HCT116 (cell line): Measurements from ENCODE around the gene ANKRD9. TPM values are rescaled to one million over a fixed set of nuclear protein-coding genes. Genes with fewer than 3 reads are reported as not detected.

Source experiments
- ATAC-seq: fragments of 200-7000 bp; cut with Tn5 transposase; 2 replicates; pipeline ENCODE4 v1.9.1; 2020; ENCODE audit warnings: mild to moderate bottlenecking, moderate library complexity
- BruUV-seq: library from RNA; stranded (reverse); fragments of 400-500 nt; replicated peaks from 2 replicates; lab custom pipeline; 2021; lab: Mats Ljungman, UMichigan
- CTCF ChIA-PET: fragments of 300-600 bp; sonication (Branson Sonifier 250); formaldehyde crosslinking; loops from one replicate; lab custom pipeline; 2021; ENCODE audit warnings: antibody characterized with exemption; lab: Charles Lee
- POLR2A ChIA-PET: fragments of 300-600, 350-600 bp; sonication (Branson Sonifier 250); formaldehyde crosslinking; loops from one replicate; lab custom pipeline; 2021; ENCODE audit warnings: antibody characterized with exemption; lab: Charles Lee
- RAD21 ChIA-PET, 2 experiments: fragments of 300-600 bp; sonication (Branson Sonifier 250); formaldehyde crosslinking; loops; one replicate each; lab custom pipeline; 2023; ENCODE audit warnings: low total read pairs in 2 of 2; ENCODE audit not compliant: uncharacterized antibody in 2 of 2, unreplicated experiment in 2 of 2, low non-redundant PET in 1 of 2; lab: Charles Lee
- DNase-seq: peaks from one replicate; pipeline ENCODE4 v3.0.0-alpha.2; 2010; ENCODE audit warnings: low read depth, low spot score
- H2AFZ ChIP-seq: fragments of 200-600 bp; shearing (Covaris generic), sonication (generic); 2 replicates; pipeline ENCODE4 v1.6.1; 2017; ENCODE audit warnings: low read depth, mixed run types, mixed read lengths, antibody characterized with exemption, low read length; ENCODE audit not compliant: poor library complexity, severe bottlenecking
- H3K27ac ChIP-seq: 2 replicates; pipeline ENCODE4 v1.5.1; 2012; ENCODE audit warnings: low read depth, low read length
- H3K27me3 ChIP-seq: fragments of 200-600 bp; sonication (generic); 2 replicates; pipeline ENCODE4 v1.6.1; 2016; ENCODE audit warnings: mixed run types, low read length, mixed read lengths; ENCODE audit not compliant: insufficient read depth
- H3K36me3 ChIP-seq, 2 experiments: fragments of 200-500 bp in 1 of 2; fragments of 200-600 bp in 1 of 2; sonication (Bioruptor generic) in 1 of 2; sonication (generic) in 1 of 2; 2 replicates each; pipeline versions ENCODE4 v1.5.1 to v1.6.1; 2014 to 2016; ENCODE audit warnings: low read length in 2 of 2, inconsistent platforms in 1 of 2, mixed read lengths in 1 of 2, mixed run types in 1 of 2; ENCODE audit not compliant: insufficient read depth in 2 of 2, control insufficient read depth in 1 of 2
- H3K4me1 ChIP-seq, 2 experiments: fragments of 200-600 bp in 1 of 2; sonication (generic) in 1 of 2; 2 replicates each; pipeline versions ENCODE4 v1.5.1 to v1.6.1; 2012 to 2017; ENCODE audit warnings: low read length in 2 of 2, inconsistent platforms in 1 of 2, mild to moderate bottlenecking in 1 of 2, mixed read lengths in 1 of 2, mixed run types in 1 of 2, moderate library complexity in 1 of 2; ENCODE audit not compliant: insufficient read depth in 2 of 2, control insufficient read depth in 1 of 2
- H3K4me2 ChIP-seq: fragments of 200-600 bp; sonication (generic); 2 replicates; pipeline ENCODE4 v1.6.1; 2017; ENCODE audit warnings: mixed run types, low read length, mixed read lengths
- H3K4me3 ChIP-seq, 2 experiments: fragments of 200-600 bp in 1 of 2; sonication (generic) in 1 of 2; replicated peaks in 1 of 2; 2 replicates each; pipeline ENCODE4 v1.5.1; 2011 to 2016; ENCODE audit warnings: low read length in 2 of 2, control low read depth in 1 of 2, low read depth in 1 of 2, mild to moderate bottlenecking in 1 of 2, mixed read lengths in 1 of 2, mixed run types in 1 of 2
- H3K79me2 ChIP-seq: fragments of 200-600 bp; sonication (generic); 2 replicates; pipeline ENCODE4 v1.6.1; 2017; ENCODE audit warnings: mild to moderate bottlenecking, mixed run types, low read length, moderate library complexity, mixed read lengths; ENCODE audit not compliant: insufficient read depth
- H3K9ac ChIP-seq: fragments of 200-600 bp; sonication (generic); 2 replicates; pipeline ENCODE4 v1.6.1; 2016; ENCODE audit warnings: low read length, mixed read lengths
- H3K9me2 ChIP-seq: fragments of 200-600 bp; sonication (generic), shearing (Covaris generic); 2 replicates; pipeline ENCODE4 v1.6.1; 2017; ENCODE audit warnings: mixed run types, mild to moderate bottlenecking, moderate library complexity; ENCODE audit not compliant: insufficient read depth
- H3K9me3 ChIP-seq, 2 experiments: fragments of 200-500 bp in 1 of 2; fragments of 200-600 bp in 1 of 2; sonication (Bioruptor generic) in 1 of 2; sonication (generic) in 1 of 2; 2 replicates each; pipeline ENCODE4 v1.6.1; 2014 to 2017; ENCODE audit warnings: low read length in 2 of 2, mixed read lengths in 2 of 2, inconsistent platforms in 1 of 2, low read depth in 1 of 2, mild to moderate bottlenecking in 1 of 2, mixed run types in 1 of 2, moderate library complexity in 1 of 2; ENCODE audit not compliant: control insufficient read depth in 1 of 2, insufficient read depth in 1 of 2
- H4K20me1 ChIP-seq: fragments of 200-600 bp; sonication (generic), shearing (Covaris generic); 2 replicates; pipeline ENCODE4 v1.6.1; 2017; ENCODE audit warnings: mixed run types, mild to moderate bottlenecking, moderate library complexity; ENCODE audit not compliant: insufficient read depth
- ATF3 ChIP-seq: IDR thresholded peaks from 2 replicates; pipeline ENCODE4 v1.6.1; 2012
- CBX3 ChIP-seq: IDR thresholded peaks from 2 replicates; pipeline ENCODE4 v1.6.1; 2012; ENCODE audit warnings: low read depth
- CEBPB ChIP-seq: IDR thresholded peaks from 2 replicates; pipeline ENCODE4 v1.6.1; 2012; ENCODE audit warnings: low read depth
- CTCF ChIP-seq, 3 experiments: fragments of 200-600 bp in 1 of 3; sonication (generic) in 1 of 3; IDR thresholded peaks in 2 of 3; conservative IDR thresholded peaks in 1 of 3; 2 replicates each; pipeline ENCODE4 v1.5.1; 2012 to 2017; ENCODE audit warnings: low read depth in 2 of 3, low read length in 2 of 3, antibody characterized with exemption in 1 of 3, borderline replicate concordance in 1 of 3, control low read depth in 1 of 3, mild to moderate bottlenecking in 1 of 3, mixed read lengths in 1 of 3, mixed run types in 1 of 3, moderate library complexity in 1 of 3; ENCODE audit not compliant: insufficient read depth in 1 of 3
- EZH2phosphoT487 ChIP-seq: fragments of 200-600 bp; IDR thresholded peaks from 2 replicates; pipeline ENCODE4 v1.6.1; 2018; ENCODE audit warnings: antibody characterized with exemption, borderline replicate concordance
- FOSL1 ChIP-seq: IDR thresholded peaks from 2 replicates; pipeline ENCODE4 v1.6.1; 2012; ENCODE audit warnings: low read depth
- JUND ChIP-seq: IDR thresholded peaks from 2 replicates; pipeline ENCODE4 v1.6.1; 2012
- MAX ChIP-seq: IDR thresholded peaks from 2 replicates; pipeline ENCODE4 v1.6.1; 2012
- POLR2A ChIP-seq: IDR thresholded peaks from 2 replicates; pipeline ENCODE4 v1.7.0; 2011; ENCODE audit warnings: borderline replicate concordance; ENCODE audit not compliant: insufficient read depth, insufficient read length; ENCODE audit errors: extremely low read depth
- POLR2AphosphoS5 ChIP-seq: IDR thresholded peaks from 2 replicates; pipeline ENCODE4 v1.6.1; 2011; ENCODE audit warnings: mild to moderate bottlenecking, low read depth, low read length, moderate library complexity
- RAD21 ChIP-seq: IDR thresholded peaks from 2 replicates; pipeline ENCODE4 v1.6.1; 2012; ENCODE audit warnings: low read depth, mild to moderate bottlenecking
- REST ChIP-seq: IDR thresholded peaks from 2 replicates; pipeline ENCODE4 v1.6.1; 2012; ENCODE audit warnings: low read depth
- SIN3A ChIP-seq: IDR thresholded peaks from 2 replicates; pipeline ENCODE4 v1.6.1; 2012; ENCODE audit warnings: low read depth
- SP1 ChIP-seq: IDR thresholded peaks from 2 replicates; pipeline ENCODE4 v1.6.1; 2012; ENCODE audit warnings: low read depth
- SRF ChIP-seq: IDR thresholded peaks from 2 replicates; pipeline ENCODE4 v1.6.1; 2012; ENCODE audit warnings: low read depth
- TCF7L2 ChIP-seq: IDR thresholded peaks from 2 replicates; pipeline ENCODE4 v1.7.0; 2011; ENCODE audit warnings: borderline replicate concordance, inconsistent platforms; ENCODE audit not compliant: insufficient read depth, insufficient read length; ENCODE audit errors: extremely low read depth
- YY1 ChIP-seq: IDR thresholded peaks from 2 replicates; pipeline ENCODE4 v1.6.1; 2011; ENCODE audit warnings: low read length, low read depth, moderate library complexity, mild to moderate bottlenecking; ENCODE audit not compliant: insufficient replicate concordance; ENCODE audit errors: extremely low read depth
- ZBTB33 ChIP-seq: IDR thresholded peaks from 2 replicates; pipeline ENCODE4 v1.6.1; 2011; ENCODE audit warnings: mild to moderate bottlenecking, low read length, moderate library complexity; ENCODE audit not compliant: insufficient replicate concordance; ENCODE audit errors: extremely low read depth
- ZNF274 ChIP-seq: fragments of 200-500 bp; sonication (Bioruptor generic); IDR thresholded peaks from 2 replicates; pipeline ENCODE4 v1.6.1; 2014; ENCODE audit warnings: mild to moderate bottlenecking, low read depth, low read length, inconsistent platforms
- intact Hi-C: fragments of 100-400 bp; cut with micrococcal nuclease; formaldehyde crosslinking; loops from 2 replicates; pipeline ENCODE4 v1.10.0; 2022
- total RNA-seq: library from RNA; stranded (reverse); gene quantifications from one replicate; pipeline ENCODE4 v1.2.1, GENCODE V29; 2021; ENCODE audit not compliant: unreplicated experiment

The ANKRD9 gene
- total RNA-seq, 1 experiment from 2014 or later = 29.0 TPM

GRCh38 chr14:102540315-102541028 lies 30.9 kb upstream of the ANKRD9 start:
- ChIA-PET CTCF (no interaction called here), POLR2A (no interaction called here), RAD21 (no interaction called here)
- H2AFZ ChIP-seq = no peak overlapping the region
- no peaks in the 10 kb centered on the region for H4K20me1 ChIP-seq
- H3K9ac ChIP-seq = no peak overlapping the region
- H3K9me2 ChIP-seq = no peaks in the 10 kb centered on the region
- no TSS peak for BruUV-seq
- no peak for DNase-seq
- H3K4me2 ChIP-seq = no peak overlapping the region
- TF ChIP-seq FOSL1 (no peak), POLR2AphosphoS5 (no peak), SRF (no peak), POLR2A (no peak), ZBTB33 (no peak), YY1 (no peak), REST (no peak), SP1 (no peak), CBX3 (no peak), EZH2phosphoT487 (no peak), SIN3A (no peak), JUND (no peak), CTCF (IDR thresholded peaks at IDR 0.05 in 2 of 3, conservative IDR thresholded peaks at IDR 0.05 in 1 of 3; ENCODE audit: borderline replicate concordance in 1 of 3, insufficient read depth in 1 of 3, low read depth in 2 of 3, low read length in 2 of 3) (no peak), TCF7L2 (no peak), RAD21 (no peak), MAX (no peak), CEBPB (no peak), ATF3 (no peak), ZNF274 (no peak)
- H3K4me1 ChIP-seq = peaks cover 9 to 53% of the 10 kb centered on the region in 2 experiments
- H3K36me3 ChIP-seq = no peaks in the 10 kb centered on the region
- H3K27me3 ChIP-seq = no peaks in the 10 kb centered on the region
- no peak for ATAC-seq
- no peak overlapping the region for H3K4me3 ChIP-seq
- intact Hi-C loops = no loop called here
- no peaks in the 10 kb centered on the region for H3K79me2 ChIP-seq
- no peaks in the 10 kb centered on the region for H3K9me3 ChIP-seq
- no peak overlapping the region for H3K27ac ChIP-seq
